A673 (cell line): ENCODE measurements around the gene TBC1D20. TPM values are rescaled to one million over a fixed set of nuclear protein-coding genes. Genes with fewer than 3 reads are reported as not detected.

ENCODE experiments used
- BruUV-seq: library from RNA; stranded (reverse); fragments of 400-500 nt; replicated peaks from 2 replicates; lab custom pipeline; 2021; lab: Mats Ljungman, UMichigan
- CTCF ChIA-PET: fragments of 300-600 bp; sonication (Branson Sonifier 250); formaldehyde crosslinking; loops from one replicate; lab custom pipeline; 2022; ENCODE audit warnings: antibody characterized with exemption; lab: Charles Lee
- POLR2A ChIA-PET: fragments of 300-600 bp; sonication (Branson Sonifier 250); formaldehyde crosslinking; loops from one replicate; lab custom pipeline; 2022; ENCODE audit warnings: antibody characterized with exemption; ENCODE audit not compliant: low non-redundant PET; lab: Charles Lee
- DNase-seq: peaks from one replicate; pipeline ENCODE4 v3.0.0-alpha.2; 2015; ENCODE audit warnings: low spot score
- H3K27ac ChIP-seq: fragments of 200-600 bp; sonication (generic); 2 replicates; pipeline ENCODE4 v1.5.1; 2016; ENCODE audit warnings: mixed run types, low read depth, mild to moderate bottlenecking, mixed read lengths, antibody characterized with exemption, low read length; ENCODE audit not compliant: poor library complexity, severe bottlenecking
- H3K27me3 ChIP-seq: fragments of 200-600 bp; sonication (generic); replicated peaks from 2 replicates; pipeline ENCODE4 v1.6.1; 2017; ENCODE audit warnings: mixed run types, low read depth, mild to moderate bottlenecking, mixed read lengths, antibody characterized with exemption, low read length; ENCODE audit not compliant: insufficient read depth, poor library complexity
- H3K36me3 ChIP-seq: fragments of 200-600 bp; sonication (generic); 2 replicates; pipeline ENCODE4 v1.6.1; 2016; ENCODE audit warnings: mixed run types, mild to moderate bottlenecking, mixed read lengths, antibody characterized with exemption, low read length; ENCODE audit not compliant: insufficient read depth, poor library complexity, severe bottlenecking
- H3K4me1 ChIP-seq: fragments of 200-600 bp; sonication (generic); 2 replicates; pipeline ENCODE4 v1.6.1; 2017; ENCODE audit warnings: mixed run types, mild to moderate bottlenecking, mixed read lengths, antibody characterized with exemption, low read length; ENCODE audit not compliant: insufficient read depth, poor library complexity, severe bottlenecking
- H3K4me3 ChIP-seq: fragments of 200-600 bp; sonication (generic); 2 replicates; pipeline ENCODE4 v1.5.1; 2016; ENCODE audit warnings: low read depth, mixed run types, mild to moderate bottlenecking, mixed read lengths, low read length; ENCODE audit not compliant: poor library complexity, severe bottlenecking
- H3K9me3 ChIP-seq: fragments of 200-600 bp; sonication (generic); 2 replicates; pipeline ENCODE4 v1.6.1; 2016; ENCODE audit warnings: mixed run types, low read depth, mild to moderate bottlenecking, mixed read lengths, antibody characterized with exemption, low read length; ENCODE audit not compliant: poor library complexity, severe bottlenecking
- EZH2 ChIP-seq: fragments of 200-600 bp; sonication (generic); IDR thresholded peaks from 2 replicates; pipeline ENCODE4 v1.6.1; 2017; ENCODE audit warnings: borderline replicate concordance, low read depth, mild to moderate bottlenecking, mixed read lengths, antibody characterized with exemption, low read length; ENCODE audit not compliant: poor library complexity, severe bottlenecking
- intact Hi-C: fragments of 100-400 bp; cut with micrococcal nuclease; formaldehyde crosslinking; loops from one replicate; pipeline ENCODE4 v1.10.0; 2022; ENCODE audit not compliant: unreplicated experiment
- total RNA-seq: library from RNA; stranded (reverse); gene quantifications from 2 replicates; pipeline ENCODE4 v1.2.3, GENCODE V29; 2021
- TF ChIP-seq, protein P1 (sequence below): fragments of 300-800, 200-600 bp; sonication (generic); conservative IDR thresholded peaks from 2 replicates; pipeline ENCODE4 v1.5.1; 2017; ENCODE audit warnings: low read depth, mild to moderate bottlenecking, antibody characterized with exemption, low read length, moderate library complexity, mixed read lengths

TBC1D20 gene
- total RNA-seq, 1 experiment from 2014 or later = 34.3 TPM

DNA sequence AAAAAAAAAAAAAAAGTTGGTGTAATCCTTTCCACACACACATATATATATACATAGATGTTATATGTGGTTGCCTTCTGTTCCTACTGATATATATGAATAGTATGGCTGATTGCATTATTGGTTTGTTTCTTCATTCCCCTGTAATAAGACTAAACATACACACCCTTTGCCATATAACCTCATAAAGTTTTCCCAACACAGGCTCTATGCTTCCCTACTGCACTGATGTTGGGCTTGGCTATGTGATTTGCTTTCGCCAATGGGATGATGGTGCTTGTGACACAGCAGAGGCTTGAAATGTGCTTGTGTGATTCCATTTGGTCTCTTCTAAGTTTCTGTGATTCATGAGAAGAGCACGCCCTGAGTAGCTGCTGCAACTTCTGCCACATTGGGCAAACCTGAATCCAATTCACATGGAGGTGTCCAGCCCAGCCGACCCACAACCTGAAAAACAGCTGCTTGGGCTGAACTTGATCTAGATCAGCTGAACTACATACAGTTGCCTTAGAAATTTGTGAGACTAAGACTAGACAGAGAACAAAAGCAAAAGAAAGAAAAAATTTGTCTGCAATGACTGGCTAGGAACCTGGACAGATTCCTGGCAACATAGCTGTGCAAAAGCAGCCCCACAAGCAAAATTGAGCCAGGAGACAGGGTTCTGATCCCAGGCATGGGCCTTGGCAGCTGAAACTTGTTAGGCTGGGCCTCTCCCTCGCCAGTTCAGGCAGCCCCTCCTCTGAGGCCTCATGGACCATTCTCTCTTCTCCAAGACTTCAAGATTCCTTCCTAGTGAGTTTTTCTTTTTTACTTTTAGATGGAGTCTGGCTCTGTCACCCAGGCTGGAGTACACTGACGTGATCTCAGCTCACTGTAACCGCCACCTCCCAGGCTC, 13.4 kb upstream of the TBC1D20 start:
- POLR2A ChIA-PET = no interaction called here
- intact Hi-C loops = no loop called here

DNA sequence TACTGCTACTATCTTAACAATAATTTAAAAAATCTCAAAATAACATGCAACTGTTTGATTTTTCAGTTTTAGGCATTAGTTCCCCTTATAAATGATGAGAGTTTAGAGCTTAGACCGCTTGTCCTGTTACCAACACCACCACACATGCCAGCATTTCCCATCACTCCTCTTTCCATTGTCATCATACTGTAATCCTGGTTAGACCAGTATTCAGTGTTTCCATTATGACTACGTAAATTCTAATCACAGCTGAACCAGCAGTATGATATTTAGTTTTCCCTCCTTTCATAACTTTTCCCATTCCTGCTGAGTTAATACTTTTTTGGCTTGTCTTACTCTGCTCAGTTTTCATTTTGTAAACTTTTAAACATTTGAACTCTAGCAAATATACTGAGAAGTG, 12.2 kb upstream of the TBC1D20 start:
- Histone ChIP-seq H3K9me3 (peaks cover 7% of the 10 kb centered on the region), H3K4me1 (peaks cover 3% of the 10 kb centered on the region), H3K27me3 (no peaks in the 10 kb centered on the region), H3K27ac (no peak overlapping the region), H3K36me3 (peaks cover 26% of the 10 kb centered on the region), H3K4me3 (no peak overlapping the region)
- DNase-seq = no peak
- no peak for TF ChIP-seq EZH2
- TF ChIP-seq, protein P1, sequence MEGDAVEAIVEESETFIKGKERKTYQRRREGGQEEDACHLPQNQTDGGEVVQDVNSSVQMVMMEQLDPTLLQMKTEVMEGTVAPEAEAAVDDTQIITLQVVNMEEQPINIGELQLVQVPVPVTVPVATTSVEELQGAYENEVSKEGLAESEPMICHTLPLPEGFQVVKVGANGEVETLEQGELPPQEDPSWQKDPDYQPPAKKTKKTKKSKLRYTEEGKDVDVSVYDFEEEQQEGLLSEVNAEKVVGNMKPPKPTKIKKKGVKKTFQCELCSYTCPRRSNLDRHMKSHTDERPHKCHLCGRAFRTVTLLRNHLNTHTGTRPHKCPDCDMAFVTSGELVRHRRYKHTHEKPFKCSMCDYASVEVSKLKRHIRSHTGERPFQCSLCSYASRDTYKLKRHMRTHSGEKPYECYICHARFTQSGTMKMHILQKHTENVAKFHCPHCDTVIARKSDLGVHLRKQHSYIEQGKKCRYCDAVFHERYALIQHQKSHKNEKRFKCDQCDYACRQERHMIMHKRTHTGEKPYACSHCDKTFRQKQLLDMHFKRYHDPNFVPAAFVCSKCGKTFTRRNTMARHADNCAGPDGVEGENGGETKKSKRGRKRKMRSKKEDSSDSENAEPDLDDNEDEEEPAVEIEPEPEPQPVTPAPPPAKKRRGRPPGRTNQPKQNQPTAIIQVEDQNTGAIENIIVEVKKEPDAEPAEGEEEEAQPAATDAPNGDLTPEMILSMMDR = no peak
- intact Hi-C loops = no loop called here
- no TSS peak for BruUV-seq
- ChIA-PET POLR2A (no interaction called here), CTCF (no interaction called here)

More for the DNA sequence above, 13.4 kb upstream of the TBC1D20 start:
- DNase-seq = no peak
- TF ChIP-seq, protein P1 = no peak
- TF ChIP-seq EZH2 = no peak
- CTCF ChIA-PET = no interaction called here
- H3K27ac ChIP-seq = no peak overlapping the region
- H3K36me3 ChIP-seq = peaks cover 35% of the 10 kb centered on the region
- peaks cover 3% of the 10 kb centered on the region for H3K4me1 ChIP-seq
- no peak overlapping the region for H3K4me3 ChIP-seq
- no TSS peak for BruUV-seq
- H3K9me3 ChIP-seq = no peaks in the 10 kb centered on the region
- no peaks in the 10 kb centered on the region for H3K27me3 ChIP-seq

DNA sequence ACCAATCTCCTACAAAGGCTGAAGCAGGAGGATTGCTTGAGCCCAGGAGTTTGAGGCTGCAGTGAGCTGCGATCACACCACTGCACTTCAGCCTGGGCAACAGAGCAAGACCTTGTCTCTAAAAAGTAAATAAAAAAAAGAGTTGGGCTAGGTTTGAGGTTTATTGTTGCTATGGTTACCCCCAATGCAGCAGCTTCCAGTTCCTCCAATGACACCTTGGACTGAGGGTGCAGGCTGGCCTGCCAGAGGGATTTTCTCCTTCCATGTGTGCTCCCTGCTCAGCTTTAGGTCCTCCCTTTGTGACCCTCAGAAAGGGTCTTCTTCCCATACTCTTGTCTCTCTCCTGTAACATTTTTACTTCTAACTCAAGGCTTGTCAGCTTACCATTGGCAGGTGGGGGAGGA, 10.6 kb upstream of the TBC1D20 start:
- Histone ChIP-seq H3K4me3 (no peak overlapping the region), H3K27ac (no peak overlapping the region), H3K27me3 (no peaks in the 10 kb centered on the region), H3K9me3 (peaks cover 7% of the 10 kb centered on the region), H3K36me3 (peaks cover 17% of the 10 kb centered on the region), H3K4me1 (no peaks in the 10 kb centered on the region)
- intact Hi-C loops = no loop called here
- no TSS peak for BruUV-seq
- no peak for DNase-seq
- ChIA-PET POLR2A (no interaction called here), CTCF (no interaction called here)
- TF ChIP-seq, protein P1 = no peak
- no peak for TF ChIP-seq EZH2
